H1 (cell line): ENCODE data around the gene RARA. TPM values are rescaled to one million over a fixed set of nuclear protein-coding genes. Genes with fewer than 3 reads are reported as not detected.

Experiments used
- ASH2L ChIP-seq: fragments of 200-600, 300-600 bp; sonication (generic); IDR thresholded peaks from one replicate; pipeline ENCODE4 v1.7.1; 2017; ENCODE audit warnings: low read length
- CHD7 ChIP-seq: fragments of 300-600 bp; sonication (generic); IDR thresholded peaks from 2 replicates; pipeline ENCODE4 v1.7.1; 2012; ENCODE audit warnings: low read length, moderate library complexity, mild to moderate bottlenecking, inconsistent platforms; ENCODE audit not compliant: insufficient replicate concordance
- CREB1 ChIP-seq: IDR thresholded peaks from 2 replicates; pipeline ENCODE4 v1.6.1; 2012; ENCODE audit warnings: inconsistent platforms
- CTBP2 ChIP-seq: IDR thresholded peaks from 2 replicates; pipeline ENCODE4 v1.7.0; 2011; ENCODE audit warnings: borderline replicate concordance, mild to moderate bottlenecking, moderate library complexity, mixed read lengths, low read length; ENCODE audit not compliant: insufficient read depth, insufficient read length
- MAFK ChIP-seq: IDR thresholded peaks from 2 replicates; pipeline ENCODE4 v1.6.1; 2012; ENCODE audit warnings: low read depth, mild to moderate bottlenecking, improper control_type of control experiment, low read length
- PHF8 ChIP-seq: fragments of 200-600 bp; sonication (generic); conservative IDR thresholded peaks from 2 replicates; pipeline ENCODE4 v1.7.1; 2012; ENCODE audit warnings: low read depth, mild to moderate bottlenecking, inconsistent platforms, low read length, moderate library complexity
- RFX5 ChIP-seq: IDR thresholded peaks from 2 replicates; pipeline ENCODE4 v1.6.1; 2011; ENCODE audit warnings: low read depth, low read length, improper control_type of control experiment, borderline replicate concordance
- TCF12 ChIP-seq: IDR thresholded peaks from 2 replicates; pipeline ENCODE4 v1.6.1; 2011; ENCODE audit warnings: low read depth, mild to moderate bottlenecking, low read length
- polyA plus RNA-seq, 7 experiments: library from polyadenylated mRNA; depleted of rRNA in 3 of 7; stranded (reverse) in 5 of 7; unstranded in 2 of 7; fragments of >200 nt in 5 of 7; fragments of 200-250 nt in 2 of 7; gene quantifications; 1 replicate in 5 of 7; 2 replicates in 1 of 7; 4 replicates in 1 of 7; pipeline versions ENCODE4 v1.2.1 to v1.2.3, GENCODE V29; 2011 to 2013; ENCODE audit warnings: missing spikeins in 2 of 7, mixed read lengths in 2 of 7
- total RNA-seq: library from RNA; stranded (reverse); fragmentation: NEBNext Ultra II Directional; extraction: Animal tissue kit (Norgen Biotek cat#: 25700); gene quantifications from 2 replicates; pipeline ENCODE4 v1.2.1, GENCODE V29; 2021
- TF ChIP-seq, protein P1 (sequence below): IDR thresholded peaks from 2 replicates; pipeline ENCODE4 v1.6.1; 2011; ENCODE audit warnings: low read length, improper control_type of control experiment

The RARA gene
- total and polyA plus RNA-seq, 2 of the 8 experiments (the other 6 are each of a cell fraction or from before 2014, with no cell fraction given), result 4.4 to 16.5 TPM

- TF ChIP-seq CHD7 (no peak), CREB1 (no peak), CTBP2 (no peak), PHF8 (no peak), ASH2L (no peak), RFX5 (no peak), MAFK (no peak), TCF12 (no peak)
- TF ChIP-seq, protein P1, sequence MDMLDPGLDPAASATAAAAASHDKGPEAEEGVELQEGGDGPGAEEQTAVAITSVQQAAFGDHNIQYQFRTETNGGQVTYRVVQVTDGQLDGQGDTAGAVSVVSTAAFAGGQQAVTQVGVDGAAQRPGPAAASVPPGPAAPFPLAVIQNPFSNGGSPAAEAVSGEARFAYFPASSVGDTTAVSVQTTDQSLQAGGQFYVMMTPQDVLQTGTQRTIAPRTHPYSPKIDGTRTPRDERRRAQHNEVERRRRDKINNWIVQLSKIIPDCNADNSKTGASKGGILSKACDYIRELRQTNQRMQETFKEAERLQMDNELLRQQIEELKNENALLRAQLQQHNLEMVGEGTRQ, result no peak
Observed at GRCh38 chr17:40347319-40348135, 38.5 kb downstream of the RARA start (continued).
